K562 (cell line): ENCODE measurements around the gene PRR7. TPM values are rescaled to one million over a fixed set of nuclear protein-coding genes. Genes with fewer than 3 reads are reported as not detected.

Experiments used
- ATAC-seq: fragments of 200-7000 bp; cut with Tn5 transposase; 3 replicates; pipeline ENCODE4 v1.9.1; 2020; ENCODE audit warnings: moderate library complexity
- BruUV-seq: library from RNA; stranded (reverse); fragments of 400-500 nt; replicated peaks from 2 replicates; lab custom pipeline; 2021; lab: Mats Ljungman, UMichigan
- CTCF ChIA-PET: fragments of 300-600 bp; formaldehyde crosslinking; extraction: SDS; loops from one replicate; lab custom pipeline; 2021; ENCODE audit warnings: low intra/inter-chr PET ratio; lab: Yijun Ruan, JAX
- POLR2A ChIA-PET: fragments of 300-600, 350-650 bp; sonication (Branson Sonifier 250); formaldehyde crosslinking; extraction: SDS; loops from one replicate; lab custom pipeline; 2021; ENCODE audit warnings: antibody characterized with exemption, inconsistent platforms; lab: Yijun Ruan, JAX
- DNase-seq, 4 experiments: peaks; one replicate each; pipeline versions ENCODE4 v3.0.0 to v3.0.0-alpha.2; 2011 to 2018; ENCODE audit warnings: low spot score in 3 of 4, mixed read lengths in 3 of 4; ENCODE audit errors: extremely low read depth in 1 of 4
- FAIRE-seq: peaks from 2 replicates; lab custom pipeline; 2011; peaks lifted over from hg19 to GRCh38; lab: Jason Lieb, UNC
- H2AFZ ChIP-seq: 2 replicates; pipeline ENCODE4 v1.6.0; 2011; ENCODE audit warnings: low read depth, low read length, control low read depth, inconsistent platforms
- H3K27ac ChIP-seq: fragments of 200-600 bp; 3 replicates; pipeline ENCODE4 v1.8.0; 2011; ENCODE audit warnings: low read depth, mild to moderate bottlenecking, control low read depth, inconsistent platforms, low read length, moderate library complexity, mixed read lengths; ENCODE audit errors: extremely low read depth
- H3K27me3 ChIP-seq, 2 experiments: fragments of 300-600 bp in 1 of 2; 2 replicates in 1 of 2; 3 replicates in 1 of 2; pipeline versions ENCODE4 v1.6.0 to v1.8.0; 2011; ENCODE audit warnings: inconsistent platforms in 2 of 2, low read length in 2 of 2, mild to moderate bottlenecking in 1 of 2, mixed read lengths in 1 of 2, moderate library complexity in 1 of 2; ENCODE audit not compliant: control insufficient read depth in 2 of 2, insufficient read depth in 2 of 2
- H3K36me3 ChIP-seq: fragments of 300-600 bp; 3 replicates; pipeline ENCODE4 v1.8.0; 2011; ENCODE audit warnings: mild to moderate bottlenecking, low read length, inconsistent platforms; ENCODE audit not compliant: control insufficient read depth, insufficient read depth
- H3K4me1 ChIP-seq, 2 experiments: fragments of 200-600 bp in 1 of 2; replicated peaks in 1 of 2; 2 replicates in 1 of 2; 3 replicates in 1 of 2; pipeline versions ENCODE4 v1.5.1 to v1.8.0; 2011; ENCODE audit warnings: inconsistent platforms in 2 of 2, low read length in 2 of 2, mild to moderate bottlenecking in 1 of 2, mixed read lengths in 1 of 2, moderate library complexity in 1 of 2; ENCODE audit not compliant: control insufficient read depth in 2 of 2, insufficient read depth in 2 of 2
- H3K4me2 ChIP-seq: 2 replicates; pipeline ENCODE4 v1.6.1; 2011; ENCODE audit warnings: low read length, control low read depth, inconsistent platforms, mixed read lengths; ENCODE audit not compliant: insufficient read depth
- H3K4me3 ChIP-seq: fragments of 200-600 bp; sonication (generic), shearing (Covaris generic); 2 replicates; pipeline ENCODE4 v1.5.1; 2016; ENCODE audit warnings: control low read depth, inconsistent platforms
- H3K79me2 ChIP-seq: fragments of 200-600 bp; 3 replicates; pipeline ENCODE4 v1.8.0; 2011; ENCODE audit warnings: low read length, inconsistent platforms; ENCODE audit not compliant: control insufficient read depth, insufficient read depth
- H3K9ac ChIP-seq, 2 experiments: 2 replicates each; pipeline versions ENCODE4 v1.6.0 to v1.6.1; 2011; ENCODE audit warnings: low read depth in 2 of 2, low read length in 2 of 2, control low read depth in 1 of 2, inconsistent platforms in 1 of 2, mild to moderate bottlenecking in 1 of 2, mixed read lengths in 1 of 2; ENCODE audit not compliant: insufficient read depth in 1 of 2
- H3K9me1 ChIP-seq: one replicate; pipeline ENCODE4 v1.6.0; 2011; ENCODE audit warnings: inconsistent platforms, mild to moderate bottlenecking, low read length, moderate library complexity; ENCODE audit not compliant: control insufficient read depth, insufficient read depth
- H3K9me3 ChIP-seq: replicated peaks from 2 replicates; pipeline ENCODE4 v1.5.1; 2011; ENCODE audit warnings: low read depth, low read length, inconsistent platforms; ENCODE audit not compliant: control insufficient read depth, insufficient read depth
- H4K20me1 ChIP-seq: replicated peaks from 2 replicates; pipeline ENCODE4 v1.6.1; 2011; ENCODE audit warnings: low read length, inconsistent platforms, mixed read lengths; ENCODE audit not compliant: control insufficient read depth, insufficient read depth
- CBFA2T2 ChIP-seq: fragments of 450-650 bp; conservative IDR thresholded peaks from 2 replicates; pipeline ENCODE4 v1.6.1; 2017; ENCODE audit warnings: mild to moderate bottlenecking
- DNMT1 ChIP-seq: fragments of 450-650 bp; IDR thresholded peaks from 2 replicates; pipeline ENCODE4 v1.6.1; 2016; ENCODE audit warnings: antibody characterized with exemption, mild to moderate bottlenecking
- GTF2B ChIP-seq: IDR thresholded peaks from 2 replicates; pipeline ENCODE4 v1.6.1; 2011; ENCODE audit not compliant: insufficient read length; ENCODE audit errors: extremely low read depth
- MAFG ChIP-seq: fragments of 450-650 bp; conservative IDR thresholded peaks from 2 replicates; pipeline ENCODE4 v1.6.1; 2016; ENCODE audit warnings: missing genetic modification characterization, missing compliant biosample characterization
- NCOA6 ChIP-seq: fragments of 450-650 bp; IDR thresholded peaks from 2 replicates; pipeline ENCODE4 v1.6.1; 2017; ENCODE audit warnings: mild to moderate bottlenecking
- NFE2 ChIP-seq: IDR thresholded peaks from 2 replicates; pipeline ENCODE4 v1.6.1; 2014; ENCODE audit warnings: antibody characterized with exemption, low read depth
- PHF8 ChIP-seq: fragments of 200-600 bp; sonication (generic); IDR thresholded peaks from 2 replicates; pipeline ENCODE4 v1.6.1; 2012; ENCODE audit warnings: mixed run types, mild to moderate bottlenecking, inconsistent platforms, low read length, moderate library complexity, borderline replicate concordance
- PML ChIP-seq: IDR thresholded peaks from 2 replicates; pipeline ENCODE4 v1.6.1; 2012; ENCODE audit warnings: low read length, inconsistent platforms
- POU5F1 ChIP-seq: fragments of 150-350 bp; IDR thresholded peaks from 2 replicates; pipeline ENCODE4 v1.6.1; 2014; ENCODE audit warnings: borderline replicate concordance, low read length, low read depth, mild to moderate bottlenecking; ENCODE audit not compliant: partially characterized antibody
- PREB ChIP-seq: sonication (generic); formaldehyde crosslinking; IDR thresholded peaks from 2 replicates; pipeline ENCODE4 v1.8.1; 2023; ENCODE audit warnings: mild to moderate bottlenecking, missing genetic modification reagents
- RAD51 ChIP-seq: fragments of 450-650 bp; IDR thresholded peaks from 2 replicates; pipeline ENCODE4 v1.7.1; 2016; ENCODE audit warnings: low read depth, mild to moderate bottlenecking, borderline replicate concordance
- SP2 ChIP-seq: IDR thresholded peaks from 2 replicates; pipeline ENCODE4 v1.6.1; 2011; ENCODE audit warnings: mild to moderate bottlenecking, low read depth, low read length, moderate library complexity; ENCODE audit not compliant: poor library complexity, severe bottlenecking; ENCODE audit errors: extremely low read depth
- TFE3 ChIP-seq: fragments of 450-650 bp; formaldehyde crosslinking; IDR thresholded peaks from 2 replicates; pipeline ENCODE4 v1.4.0; 2020; ENCODE audit warnings: mild to moderate bottlenecking, mixed read lengths
- USF1 ChIP-seq: sonication (generic); formaldehyde crosslinking; IDR thresholded peaks from 2 replicates; pipeline ENCODE4 v1.9.0; 2022; ENCODE audit warnings: mild to moderate bottlenecking, missing genetic modification reagents
- USF2 ChIP-seq: sonication (generic); formaldehyde crosslinking; IDR thresholded peaks from 2 replicates; pipeline ENCODE4 v1.5.0; 2020; ENCODE audit warnings: missing genetic modification reagents
- XRCC4 ChIP-seq: IDR thresholded peaks from one replicate; pipeline ENCODE4 v1.6.1; 2011; ENCODE audit not compliant: insufficient read depth, insufficient read length; ENCODE audit errors: extremely low read depth
- ZFP30 ChIP-seq: fragments of 250-450 bp; sonication (Bioruptor Pico); IDR thresholded peaks from 2 replicates; pipeline ENCODE4 v1.8.0; 2022; ENCODE audit warnings: moderate library complexity, mild to moderate bottlenecking, inconsistent platforms, borderline replicate concordance
- ZNF354B ChIP-seq: fragments of 250-450 bp; sonication (Bioruptor Pico); IDR thresholded peaks from 2 replicates; pipeline ENCODE4 v1.4.0; 2020
- ZNF696 ChIP-seq: fragments of 250-450 bp; sonication (Bioruptor Pico); conservative IDR thresholded peaks from 2 replicates; pipeline ENCODE4 v1.4.0; 2020; ENCODE audit warnings: mild to moderate bottlenecking, moderate library complexity
- WGBS: fragments of 100-300 bp; shearing (Covaris generic); methylation state at CpG from one replicate; pipeline ENCODE4 v1.1.6; 2016; ENCODE audit warnings: low coverage, mixed read lengths; ENCODE audit not compliant: insufficient coverage; ENCODE audit errors: missing lambda C conversion rate; 5-methylcytosine and 5-hydroxymethylcytosine counted together
- in situ Hi-C: fragments of 300-500 bp; cut with MboI; formaldehyde crosslinking; loops from 4 replicates; pipeline ENCODE4 v1.15.0; 2018; ENCODE audit warnings: inconsistent platforms, mixed read lengths
- intact Hi-C: fragments of 100-400 bp; cut with micrococcal nuclease; formaldehyde crosslinking; loops from 2 replicates; pipeline ENCODE4 v1.14.2; 2022
- polyA plus RNA-seq, 8 experiments: library from polyadenylated mRNA; depleted of rRNA in 4 of 8; stranded (reverse) in 5 of 8; unstranded in 3 of 8; fragments of >200 nt; fragmentation: Nextera tagmentation in 2 of 8; fragmentation: Illumina TruSeq in 1 of 8; extraction: Ambion mirVana in 2 of 8; extraction: Trizol in 1 of 8; gene quantifications; 2 replicates each; pipeline versions ENCODE4 v1.2.1 to v1.2.3, GENCODE V29; 2011 to 2014; ENCODE audit warnings: inconsistent platforms in 1 of 8, missing spikeins in 1 of 8
- total RNA-seq, 7 experiments: library from RNA; depleted of rRNA in 6 of 7; stranded (reverse); fragments of >200 nt in 6 of 7; fragmentation: Illumina TruSeq in 2 of 7; extraction: Trizol in 2 of 7; gene quantifications; 2 replicates each; pipeline versions ENCODE4 v1.2.1 to v1.2.3, GENCODE V29; 2011 to 2021; ENCODE audit warnings: low replicate concordance in 1 of 7

Gene PRR7
- total and polyA plus RNA-seq, 9 of the 15 experiments (the other 6 are each of a cell fraction or from before 2014, with no cell fraction given): 0.80 to 11.3 (median 10.4) TPM; not detected in 4

- H3K4me2 ChIP-seq: no peak overlapping the region
- peaks cover 2 to 56% of the 10 kb centered on the region in 2 experiments; a peak in 4 of 5 replicates for H3K4me1 ChIP-seq
- H3K27me3 ChIP-seq: no peaks in the 10 kb centered on the region
- H3K9ac ChIP-seq: no peak overlapping the region
- no peak overlapping the region for H3K27ac ChIP-seq
- in situ Hi-C loops (no loop called here), intact Hi-C loops (no loop called here)
- H4K20me1 ChIP-seq: 0 out of 2 replicates have a peak, but pooled peaks cover 3% of the 10 kb centered on the region
- H3K79me2 ChIP-seq: no peaks in the 10 kb centered on the region
- ChIA-PET POLR2A (interaction anchor here (0.7 to 3.4 kb wide), 4 partner anchors 9 to 39 kb away, joined by 3 to 30 read pairs (median 6); partner anchors contain the start of gene PDLIM7), CTCF (no interaction called here)
- DNase-seq (no peak), ATAC-seq (no peak), FAIRE-seq (no peak)
- WGBS: 89% methylated on average over 8 of the region's 8 CpGs
- H2AFZ ChIP-seq: no peak overlapping the region
- no peak overlapping the region for H3K4me3 ChIP-seq
- H3K9me3 ChIP-seq: no peaks in the 10 kb centered on the region
- no peaks in the 10 kb centered on the region for H3K9me1 ChIP-seq
- BruUV-seq: no TSS peak
- H3K36me3 ChIP-seq: peaks cover 76% of the 10 kb centered on the region; the same call in 2 of the 3 replicates
- TF ChIP-seq PREB (CRISPR knock-in tag) (no peak), MAFG (tag) (no peak), CBFA2T2 (0 out of 2 replicates have a peak, but pooled peaks have one; percentile 6), PHF8 (no peak), ZNF696 (CRISPR knock-in tag) (no peak), DNMT1 (no peak), USF1 (CRISPR knock-in tag) (peak; percentile 64), USF2 (CRISPR knock-in tag) (0 out of 2 replicates have a peak, but pooled peaks have one; percentile 49), GTF2B (no peak), NFE2 (no peak), NCOA6 (no peak), POU5F1 (no peak), TFE3 (CRISPR knock-in tag) (peak; percentile 69), ZFP30 (CRISPR knock-in tag) (no peak), ZNF354B (no peak), XRCC4 (no peak), RAD51 (peak; percentile 27; the same call in 1 of the 2 replicates), SP2 (no peak), PML (no peak)
These were observed 40.5 kb downstream of the PRR7 start for GRCh38 chr5:177487144-177487543.
